Endothelial cell of umbilical vein (primary cell): Measurements from ENCODE around the gene NTMT1. TPM values are rescaled to one million over a fixed set of nuclear protein-coding genes. Genes with fewer than 3 reads are reported as not detected.

ENCODE experiments used
- BruUV-seq: library from RNA; stranded (reverse); fragments of 400-500 nt; replicated peaks from 2 replicates; lab custom pipeline; 2021; lab: Mats Ljungman, UMichigan
- CTCF ChIA-PET: fragments of 300-600, 350-600 bp; sonication (Branson Sonifier 250); formaldehyde crosslinking; loops from one replicate; lab custom pipeline; 2021; ENCODE audit warnings: antibody characterized with exemption, inconsistent platforms; lab: Charles Lee
- POLR2A ChIA-PET: fragments of 300-600, 350-600 bp; sonication (Branson Sonifier 250); formaldehyde crosslinking; loops from one replicate; lab custom pipeline; 2021; ENCODE audit warnings: antibody characterized with exemption, inconsistent platforms; lab: Charles Lee
- DNase-seq: peaks from one replicate; pipeline ENCODE4 v3.0.0-alpha.2; 2011; ENCODE audit warnings: low read depth, low spot score
- FAIRE-seq: peaks from 2 replicates; lab custom pipeline; 2011; peaks lifted over from hg19 to GRCh38; lab: Jason Lieb, UNC
- H2AFZ ChIP-seq: 2 replicates; pipeline ENCODE4 v1.6.0; 2012; ENCODE audit warnings: low read depth, low read length, control low read depth, inconsistent platforms
- H3K27ac ChIP-seq: 2 replicates; pipeline ENCODE4 v1.5.1; 2011; ENCODE audit warnings: low read depth, mild to moderate bottlenecking, control low read depth, low read length, moderate library complexity; ENCODE audit not compliant: insufficient read depth
- H3K27me3 ChIP-seq, 2 experiments: 2 replicates each; pipeline versions ENCODE4 v1.6.0 to v1.6.1; 2011; ENCODE audit warnings: low read length in 2 of 2, mixed read lengths in 1 of 2; ENCODE audit not compliant: control insufficient read depth in 2 of 2, insufficient read depth in 2 of 2
- H3K36me3 ChIP-seq, 2 experiments: 2 replicates in 1 of 2; 3 replicates in 1 of 2; pipeline ENCODE4 v1.5.1; 2011; ENCODE audit warnings: low read length in 2 of 2, mild to moderate bottlenecking in 1 of 2, moderate library complexity in 1 of 2; ENCODE audit not compliant: control insufficient read depth in 2 of 2, insufficient read depth in 2 of 2; ENCODE audit errors: extremely low read depth in 1 of 2
- H3K4me1 ChIP-seq: 3 replicates; pipeline ENCODE4 v1.5.1; 2011; ENCODE audit warnings: mild to moderate bottlenecking, low read length; ENCODE audit not compliant: control insufficient read depth, insufficient read depth; ENCODE audit errors: extremely low read depth
- H3K4me2 ChIP-seq: 2 replicates; pipeline ENCODE4 v1.6.1; 2011; ENCODE audit warnings: low read length, control low read depth, mixed read lengths; ENCODE audit not compliant: insufficient read depth
- H3K4me3 ChIP-seq, 3 experiments: fragments of 200-600 bp in 1 of 3; sonication (generic), shearing (Covaris generic) in 1 of 3; replicated peaks in 1 of 3; 2 replicates each; pipeline ENCODE4 v1.5.1; 2011 to 2016; ENCODE audit warnings: control low read depth in 3 of 3, low read length in 3 of 3, mild to moderate bottlenecking in 2 of 3, inconsistent platforms in 1 of 3, low read depth in 1 of 3, moderate library complexity in 1 of 3; ENCODE audit not compliant: insufficient read depth in 1 of 3
- H3K79me2 ChIP-seq: 2 replicates; pipeline ENCODE4 v1.6.0; 2012; ENCODE audit warnings: low read length, inconsistent platforms; ENCODE audit not compliant: control insufficient read depth, insufficient read depth
- H3K9ac ChIP-seq: replicated peaks from 2 replicates; pipeline ENCODE3; 2011; ENCODE audit warnings: low read length, control low read depth; ENCODE audit not compliant: insufficient read depth; ENCODE audit errors: extremely low read depth
- H3K9me1 ChIP-seq: replicated peaks from 3 replicates; pipeline ENCODE4 v1.6.0; 2011; ENCODE audit warnings: mild to moderate bottlenecking, low read length; ENCODE audit not compliant: control insufficient read depth, insufficient read depth; ENCODE audit errors: extremely low read depth
- H3K9me3 ChIP-seq: replicated peaks from 2 replicates; pipeline ENCODE4 v1.5.1; 2012; ENCODE audit warnings: low read length, inconsistent platforms; ENCODE audit not compliant: control insufficient read depth, insufficient read depth
- H4K20me1 ChIP-seq: replicated peaks from 2 replicates; pipeline ENCODE3; 2011; ENCODE audit warnings: mild to moderate bottlenecking, low read length; ENCODE audit not compliant: control insufficient read depth, insufficient read depth; ENCODE audit errors: extremely low read depth
- EZH2 ChIP-seq: IDR thresholded peaks from 2 replicates; pipeline ENCODE4 v1.6.1; 2012; ENCODE audit warnings: borderline replicate concordance, low read depth, mild to moderate bottlenecking, moderate library complexity, low read length, inconsistent platforms; ENCODE audit not compliant: severe bottlenecking
- FOS ChIP-seq: IDR thresholded peaks from 2 replicates; pipeline ENCODE4 v1.6.1; 2011; ENCODE audit warnings: mild to moderate bottlenecking, low read length, moderate library complexity, borderline replicate concordance; ENCODE audit not compliant: insufficient read depth
- GATA2 ChIP-seq: IDR thresholded peaks from 2 replicates; pipeline ENCODE4 v1.7.0; 2011; ENCODE audit warnings: low read depth, mild to moderate bottlenecking, moderate library complexity, mixed read lengths, low read length; ENCODE audit not compliant: insufficient read length, insufficient read depth
- JUN ChIP-seq: IDR thresholded peaks from 2 replicates; pipeline ENCODE4 v1.6.1; 2011; ENCODE audit warnings: borderline replicate concordance, low read depth; ENCODE audit not compliant: insufficient read length, insufficient read depth
- MYC ChIP-seq: IDR thresholded peaks from one replicate; pipeline ENCODE4 v1.6.1; 2011; ENCODE audit warnings: mild to moderate bottlenecking, low read depth, low read length
- POLR2A ChIP-seq: IDR thresholded peaks from 2 replicates; pipeline ENCODE4 v1.6.1; 2012; ENCODE audit warnings: low read depth, mild to moderate bottlenecking, control low read depth, low read length
- POLR2AphosphoS5 ChIP-seq: IDR thresholded peaks from 2 replicates; pipeline ENCODE4 v1.6.1; 2012; ENCODE audit warnings: low read depth, mild to moderate bottlenecking, control low read depth, low read length, moderate library complexity; ENCODE audit not compliant: insufficient read depth
- dilution Hi-C: fragments of 300-500 bp; cut with MboI; formaldehyde crosslinking; loops from one replicate; pipeline ENCODE4 v1.15.0; 2019; ENCODE audit warnings: low sequenced_read_pairs; ENCODE audit not compliant: extremely low pct_ligation_motif_present
- intact Hi-C: fragments of 100-400 bp; cut with micrococcal nuclease; formaldehyde crosslinking; loops from one replicate; pipeline ENCODE4 v1.10.0; 2022
- polyA plus RNA-seq, 4 experiments: library from polyadenylated mRNA; depleted of rRNA in 3 of 4; stranded (reverse) in 3 of 4; unstranded in 1 of 4; fragments of >200 nt; gene quantifications; 2 replicates each; pipeline versions ENCODE4 v1.2.1 to v1.2.3, GENCODE V29; 2011 to 2012; ENCODE audit warnings: missing spikeins in 1 of 4
- total RNA-seq: library from RNA; stranded (reverse); gene quantifications from 2 replicates; pipeline ENCODE4 v1.2.3, GENCODE V29; 2021
- TF ChIP-seq, protein P1 (sequence below), 2 donors: IDR thresholded peaks; 1 replicate in 1 of 2; 2 replicates in 1 of 2; pipeline ENCODE4 v1.5.1; 2011; ENCODE audit warnings: low read length in 2 of 2, mild to moderate bottlenecking in 2 of 2, moderate library complexity in 2 of 2, control low read depth in 1 of 2, inconsistent platforms in 1 of 2, low read depth in 1 of 2; ENCODE audit not compliant: insufficient read depth in 1 of 2; ENCODE audit errors: extremely low read depth in 1 of 2
- TF ChIP-seq, protein P2 (sequence below): IDR thresholded peaks from 2 replicates; pipeline ENCODE4 v1.6.1; 2011; ENCODE audit not compliant: insufficient read depth, insufficient read length

Gene NTMT1
- total and polyA plus RNA-seq, 2 donors (not counting 3 experiments of a cell fraction or from before 2014, with no cell fraction given) = 47.6 to 58.3 TPM

DNA sequence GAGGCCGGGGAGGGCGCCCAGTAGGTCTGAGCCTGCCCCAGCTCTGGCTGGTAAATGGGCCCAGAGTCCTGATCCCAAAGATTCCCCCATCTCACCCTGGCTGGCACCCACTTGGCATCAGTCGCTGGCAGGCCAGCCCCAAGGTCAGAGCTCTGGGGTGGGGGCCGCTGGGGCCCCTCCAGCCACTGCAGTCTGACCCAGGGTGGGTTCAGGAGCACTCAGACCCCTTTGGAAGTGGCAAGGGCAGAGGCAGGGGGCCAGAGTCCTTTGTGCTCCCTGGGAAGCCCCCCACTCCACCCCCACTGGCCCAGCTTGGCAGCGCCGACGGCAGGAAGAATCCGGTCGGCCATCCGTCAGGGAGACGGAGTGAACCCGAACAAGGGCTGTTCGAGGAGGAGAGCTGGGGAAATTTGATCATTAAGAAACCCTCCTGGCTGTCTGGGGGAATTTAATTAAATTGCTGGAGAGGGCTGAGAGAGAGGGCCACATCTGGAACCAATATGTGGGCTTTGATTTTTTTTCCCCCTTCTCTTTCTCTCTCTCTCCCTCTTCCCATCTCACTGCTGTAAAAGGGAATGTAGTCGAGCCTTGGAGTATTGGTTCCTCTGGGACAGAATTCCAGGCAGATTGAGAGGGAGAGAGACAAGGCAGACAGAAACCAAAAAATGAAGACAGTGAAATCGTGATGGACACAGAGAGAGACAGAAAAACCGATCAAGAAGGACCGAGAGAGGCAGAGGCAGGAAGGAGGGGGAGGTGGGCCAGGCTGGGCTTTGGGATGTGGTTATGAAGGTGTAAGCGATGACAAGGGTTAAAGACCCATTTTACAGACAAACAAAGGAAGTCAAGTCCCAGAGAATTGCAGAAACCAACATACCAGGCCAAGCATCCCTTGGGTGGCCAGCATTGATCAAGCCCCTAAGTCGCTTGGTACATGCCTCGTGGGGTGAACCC lies 24.0 kb downstream of the NTMT1 start:
- Histone ChIP-seq H3K9ac (no peak overlapping the region), H2AFZ (no peak overlapping the region), H3K4me1 (no peaks in the 10 kb centered on the region), H3K4me2 (no peak overlapping the region), H3K9me3 (no peaks in the 10 kb centered on the region), H3K27me3 (no peaks in the 10 kb centered on the region), H3K27ac (no peak overlapping the region), H3K79me2 (no peaks in the 10 kb centered on the region), H3K9me1 (no peaks in the 10 kb centered on the region), H4K20me1 (no peaks in the 10 kb centered on the region), H3K36me3 (no peaks in the 10 kb centered on the region), H3K4me3 (no peak overlapping the region)
- intact Hi-C loops = loop anchor here (5.0 kb wide), 1 partner anchor 47 kb away; no protein-coding TSS in a partner anchor
- FAIRE-seq (no peak), DNase-seq (no peak)
- CTCF ChIA-PET = no interaction called here
- BruUV-seq = no TSS peak
- TF ChIP-seq FOS = no peak
- dilution Hi-C loops = no loop called here
- POLR2A ChIA-PET = no interaction called here

DNA sequence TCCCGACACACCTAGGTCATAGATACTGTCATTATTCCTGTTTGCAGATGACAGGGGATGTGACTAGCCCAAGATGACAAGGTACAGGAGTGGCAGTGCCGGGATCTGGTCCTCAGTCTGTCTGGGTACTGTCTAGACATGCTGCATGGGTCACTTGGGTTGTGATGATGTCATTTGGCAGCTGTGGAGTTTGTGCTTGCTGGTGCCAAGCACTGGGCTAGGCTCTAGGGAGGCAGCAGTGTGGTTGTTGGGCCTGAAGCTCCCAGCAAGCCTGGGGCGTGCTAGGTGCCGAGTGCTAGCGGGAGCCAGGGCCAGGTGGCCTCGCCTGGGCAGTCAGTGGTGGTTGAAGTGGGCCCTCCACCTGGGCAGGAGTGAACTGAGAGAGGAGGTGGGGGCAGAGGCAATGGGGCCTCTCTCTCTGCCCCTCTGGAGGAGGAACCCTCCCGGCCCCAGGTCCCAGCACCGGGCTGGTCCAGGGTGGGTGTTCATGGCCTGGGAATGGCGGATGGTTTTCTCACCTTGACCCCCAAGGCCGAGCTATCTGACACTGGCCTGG lies 24.8 kb downstream of the NTMT1 start:
- Histone ChIP-seq H3K9ac (no peak overlapping the region), H3K27me3 (no peaks in the 10 kb centered on the region), H3K9me1 (no peaks in the 10 kb centered on the region), H3K4me1 (no peaks in the 10 kb centered on the region), H3K36me3 (no peaks in the 10 kb centered on the region), H3K27ac (no peak overlapping the region), H4K20me1 (no peaks in the 10 kb centered on the region), H3K79me2 (no peaks in the 10 kb centered on the region), H2AFZ (no peak overlapping the region), H3K9me3 (no peaks in the 10 kb centered on the region), H3K4me2 (no peak overlapping the region), H3K4me3 (no peak overlapping the region)
- FAIRE-seq (no peak), DNase-seq (no peak)
- POLR2A ChIA-PET = no interaction called here
- TF ChIP-seq MYC = no peak
- no peak for TF ChIP-seq GATA2
- TF ChIP-seq, protein P1, sequence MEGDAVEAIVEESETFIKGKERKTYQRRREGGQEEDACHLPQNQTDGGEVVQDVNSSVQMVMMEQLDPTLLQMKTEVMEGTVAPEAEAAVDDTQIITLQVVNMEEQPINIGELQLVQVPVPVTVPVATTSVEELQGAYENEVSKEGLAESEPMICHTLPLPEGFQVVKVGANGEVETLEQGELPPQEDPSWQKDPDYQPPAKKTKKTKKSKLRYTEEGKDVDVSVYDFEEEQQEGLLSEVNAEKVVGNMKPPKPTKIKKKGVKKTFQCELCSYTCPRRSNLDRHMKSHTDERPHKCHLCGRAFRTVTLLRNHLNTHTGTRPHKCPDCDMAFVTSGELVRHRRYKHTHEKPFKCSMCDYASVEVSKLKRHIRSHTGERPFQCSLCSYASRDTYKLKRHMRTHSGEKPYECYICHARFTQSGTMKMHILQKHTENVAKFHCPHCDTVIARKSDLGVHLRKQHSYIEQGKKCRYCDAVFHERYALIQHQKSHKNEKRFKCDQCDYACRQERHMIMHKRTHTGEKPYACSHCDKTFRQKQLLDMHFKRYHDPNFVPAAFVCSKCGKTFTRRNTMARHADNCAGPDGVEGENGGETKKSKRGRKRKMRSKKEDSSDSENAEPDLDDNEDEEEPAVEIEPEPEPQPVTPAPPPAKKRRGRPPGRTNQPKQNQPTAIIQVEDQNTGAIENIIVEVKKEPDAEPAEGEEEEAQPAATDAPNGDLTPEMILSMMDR (IDR thresholded peaks at IDR 0.05; ENCODE audit: extremely low read depth in 1 of 2, insufficient read depth in 1 of 2, low read depth in 1 of 2, low read length in 2 of 2) = no peak
- no peak for TF ChIP-seq JUN
- TF ChIP-seq EZH2 = no peak
- TF ChIP-seq POLR2A = no peak
- TF ChIP-seq, protein P2, sequence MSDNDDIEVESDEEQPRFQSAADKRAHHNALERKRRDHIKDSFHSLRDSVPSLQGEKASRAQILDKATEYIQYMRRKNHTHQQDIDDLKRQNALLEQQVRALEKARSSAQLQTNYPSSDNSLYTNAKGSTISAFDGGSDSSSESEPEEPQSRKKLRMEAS = no peak
- no peak for TF ChIP-seq FOS
- no peak for TF ChIP-seq POLR2AphosphoS5
- intact Hi-C loops (loop anchor here (5.0 kb wide), 1 partner anchor 47 kb away; no protein-coding TSS in a partner anchor), dilution Hi-C loops (no loop called here)
- no TSS peak for BruUV-seq
- CTCF ChIA-PET = no interaction called here
